Measurements from ENCODE around the gene PKHD1. TPM values are rescaled to one million over a fixed set of nuclear protein-coding genes. Genes with fewer than 3 reads are reported as not detected.

The PKHD1 gene
- total and polyA plus RNA-seq, 2 of the 8 experiments (the other 6 are each of a cell fraction or from before 2014, with no cell fraction given) = 0.06 to 0.09 TPM

- no peak overlapping the region for H3K4ac ChIP-seq (replicated peaks; ENCODE audit: insufficient read length, low read depth, low read length)
- DNase-seq (ENCODE audit: low read depth in 1 of 2, low spot score in 2 of 2) = no peak
- H3K4me3 ChIP-seq (ENCODE audit: extremely low read depth in 1 of 4, insufficient read depth in 2 of 4, low read depth in 3 of 4, low read length in 4 of 4) = no peak overlapping the region
- H4K8ac ChIP-seq (ENCODE audit: extremely low read depth, insufficient read depth, low read length) = no peak overlapping the region
- H3K9me3 ChIP-seq (ENCODE audit: insufficient read depth in 2 of 2, low read depth in 1 of 2, low read length in 1 of 2) = no peaks in the 10 kb centered on the region
- ChIA-PET POLR2A (ENCODE audit: partially characterized antibody) (no interaction called here), CTCF (ENCODE audit: partially characterized antibody) (interaction anchor here (0.6 to 1.3 kb wide), 2 partner anchors 16 to 810 kb away, joined by 3 to 4 read pairs; partner anchors contain the start of gene PKHD1)
- H3K36me3 ChIP-seq (ENCODE audit: control insufficient read depth in 2 of 4, insufficient read depth in 4 of 4, low read length in 3 of 4) = no peaks in the 10 kb centered on the region
- no peak overlapping the region for H3K56ac ChIP-seq (replicated peaks; ENCODE audit: insufficient read length, low read depth, low read length)
- H3K23me2 ChIP-seq (ENCODE audit: low read depth, low read length) = no peaks in the 10 kb centered on the region
- peaks cover 0 to 4% (median 0%) of the 10 kb centered on the region in 4 experiments; a peak in 1 of 7 replicates for H3K4me1 ChIP-seq (replicated peaks in 1 of 4; ENCODE audit: control insufficient read depth in 3 of 4, insufficient read depth in 4 of 4, low read length in 3 of 4)
- TF ChIP-seq RBBP5 (IDR thresholded peaks at IDR 0.05; ENCODE audit: borderline replicate concordance, low read depth, low read length) = no peak
- TF ChIP-seq E2F6 (IDR thresholded peaks at IDR 0.05) = no peak
- TF ChIP-seq GTF2F1 (IDR thresholded peaks at IDR 0.05; ENCODE audit: borderline replicate concordance, low read depth, low read length) = no peak
- no peak for TF ChIP-seq BCL11A (IDR thresholded peaks at IDR 0.05; ENCODE audit: low read depth in 2 of 2, low read length in 2 of 2)
- TF ChIP-seq RXRA (IDR thresholded peaks at IDR 0.05; ENCODE audit: insufficient read depth, low read depth, low read length) = no peak
- TF ChIP-seq CBX5 (IDR thresholded peaks at IDR 0.05; ENCODE audit: low read depth, low read length) = no peak
- TF ChIP-seq CEBPB (IDR thresholded peaks at IDR 0.05; ENCODE audit: low read depth, low read length) = no peak
- TF ChIP-seq RFX5 (IDR thresholded peaks at IDR 0.05; ENCODE audit: borderline replicate concordance, low read depth, low read length) = no peak
- no peak for TF ChIP-seq NANOG (IDR thresholded peaks at IDR 0.05; ENCODE audit: insufficient read depth, low read depth, low read length, poor library complexity, severe bottlenecking)
- TF ChIP-seq BRCA1 (IDR thresholded peaks at IDR 0.05; ENCODE audit: low read depth, low read length) = no peak
- TF ChIP-seq MAX (IDR thresholded peaks at IDR 0.05) = no peak
- no peak for TF ChIP-seq TBP (IDR thresholded peaks at IDR 0.05; ENCODE audit: low read depth, low read length)
- TF ChIP-seq SIN3A (conservative IDR thresholded peaks at IDR 0.05 in 1 of 2, IDR thresholded peaks at IDR 0.05 in 1 of 2; ENCODE audit: low read depth in 1 of 2, low read length in 2 of 2) = no peak
- H2AK5ac ChIP-seq (ENCODE audit: low read depth, low read length) = no peak overlapping the region
- H2BK20ac ChIP-seq (ENCODE audit: low read length) = no peak overlapping the region
- no peak overlapping the region for H3K23ac ChIP-seq (ENCODE audit: insufficient read length)
- no peaks in the 10 kb centered on the region for H3K79me2 ChIP-seq (ENCODE audit: control insufficient read depth in 1 of 2, insufficient read depth in 2 of 2, low read length in 2 of 2)
- H3K9ac ChIP-seq (replicated peaks in 1 of 4; ENCODE audit: extremely low read depth in 1 of 4, low read depth in 3 of 4, low read length in 3 of 4) = no peak overlapping the region
- no peak for FAIRE-seq
- no peak overlapping the region for H4K91ac ChIP-seq (replicated peaks; ENCODE audit: insufficient read length, low read length)
- no peak overlapping the region for H3K14ac ChIP-seq (ENCODE audit: insufficient read length)
- H3K79me1 ChIP-seq (ENCODE audit: low read depth, low read length) = no peaks in the 10 kb centered on the region
- no peaks in the 10 kb centered on the region for H3K27me3 ChIP-seq (replicated peaks in 1 of 4; ENCODE audit: control insufficient read depth in 3 of 4, extremely low read depth in 1 of 4, insufficient read depth in 3 of 4, low read length in 3 of 4)
- no peak overlapping the region for H3K18ac ChIP-seq (ENCODE audit: extremely low read depth, low read length)
- H3K4me2 ChIP-seq (ENCODE audit: insufficient read depth in 1 of 2, low read depth in 2 of 2, low read length in 2 of 2) = no peak overlapping the region
- no peak overlapping the region for H4K5ac ChIP-seq (ENCODE audit: insufficient read length, low read depth, low read length)
- no peak overlapping the region for H2AFZ ChIP-seq (ENCODE audit: low read length)
- 85% methylated on average over 2 of the region's 2 CpGs; no CpG with 5 or more reads in 1 of the 2 experiments for WGBS, 2 experiments (ENCODE audit: extremely low coverage in 1 of 2, insufficient coverage in 1 of 2, insufficient read length in 1 of 2, insufficient replicate concordance in 2 of 2, low coverage in 1 of 2, low lambda C conversion rate in 2 of 2, missing lambda C conversion rate in 1 of 2)
- no peak overlapping the region for H3K27ac ChIP-seq (ENCODE audit: low read depth, low read length)
- H2BK12ac ChIP-seq (ENCODE audit: low read depth, low read length) = no peak overlapping the region
- H2BK15ac ChIP-seq (ENCODE audit: low read length) = no peak overlapping the region
- H2BK5ac ChIP-seq (ENCODE audit: low read depth, low read length) = no peak overlapping the region
- no peak overlapping the region for H2BK120ac ChIP-seq (replicated peaks; ENCODE audit: low read depth, low read length)
- no peaks in the 10 kb centered on the region for H4K20me1 ChIP-seq (replicated peaks in 1 of 2; ENCODE audit: control insufficient read depth in 1 of 2, insufficient read depth in 2 of 2, low read length in 2 of 2)
These were observed 16.2 kb upstream of the PKHD1 start for GRCh38 chr6:52103623-52104022.

All from H1 (cell line).